ENCODE measurements around the gene CACHD1. TPM values are rescaled to one million over a fixed set of nuclear protein-coding genes. Genes with fewer than 3 reads are reported as not detected.

CACHD1 gene
- total and polyA plus RNA-seq, 9 of the 15 experiments (the other 6 are each of a cell fraction or from before 2014, with no cell fraction given): 0.07 TPM; not detected in 8

GRCh38 chr1:64499011-64499410 is 29.1 kb downstream of the CACHD1 start:
- Histone ChIP-seq H3K4me1 (replicated peaks in 1 of 2; ENCODE audit: control insufficient read depth in 2 of 2, insufficient read depth in 2 of 2, low read length in 2 of 2) (no peaks in the 10 kb centered on the region), H2AFZ (ENCODE audit: low read depth, low read length) (no peak overlapping the region), H3K79me2 (ENCODE audit: control insufficient read depth, insufficient read depth, low read length) (no peaks in the 10 kb centered on the region), H3K36me3 (ENCODE audit: control insufficient read depth, insufficient read depth, low read length) (no peaks in the 10 kb centered on the region), H3K9me1 (ENCODE audit: control insufficient read depth, insufficient read depth, low read length) (no peaks in the 10 kb centered on the region), H4K20me1 (replicated peaks; ENCODE audit: control insufficient read depth, insufficient read depth, low read length) (no peaks in the 10 kb centered on the region), H3K27me3 (ENCODE audit: control insufficient read depth in 2 of 2, insufficient read depth in 2 of 2, low read length in 2 of 2) (no peaks in the 10 kb centered on the region), H3K4me3 (no peak overlapping the region), H3K4me2 (ENCODE audit: insufficient read depth, low read length) (no peak overlapping the region), H3K27ac (ENCODE audit: extremely low read depth, low read depth, low read length) (no peak overlapping the region), H3K9me3 (replicated peaks; ENCODE audit: control insufficient read depth, insufficient read depth, low read depth, low read length) (no peaks in the 10 kb centered on the region), H3K9ac (ENCODE audit: insufficient read depth in 1 of 2, low read depth in 2 of 2, low read length in 2 of 2) (no peak overlapping the region)
- no TSS peak for BruUV-seq (replicated peaks)
- in situ Hi-C loops (cut with MboI) (no loop called here), intact Hi-C loops (cut with micrococcal nuclease) (no loop called here)
- no peak for DNase-seq (ENCODE audit: extremely low read depth in 1 of 4, low spot score in 3 of 4)
- ATAC-seq: no peak
- no peak for TF ChIP-seq ARNT (IDR thresholded peaks at IDR 0.05)
- TF ChIP-seq HDGF (IDR thresholded peaks at IDR 0.05): no peak
- TF ChIP-seq TBP (optimal IDR thresholded peaks at IDR 0.05; ENCODE audit: low read depth, low read length): no peak
- no peak for TF ChIP-seq HMG20B (CRISPR knock-in tag; IDR thresholded peaks at IDR 0.05)
- TF ChIP-seq LARP7 (IDR thresholded peaks at IDR 0.05): no peak
- no peak for TF ChIP-seq RBM14 (IDR thresholded peaks at IDR 0.05; ENCODE audit: borderline replicate concordance, insufficient read depth, low read depth, low read length)
- no peak for TF ChIP-seq ZBTB8A (IDR thresholded peaks at IDR 0.05; ENCODE audit: partially characterized antibody)
- no peak for TF ChIP-seq SREBF2 (CRISPR knock-in tag; IDR thresholded peaks at IDR 0.05)
- no peak for TF ChIP-seq BRF2 (IDR thresholded peaks at IDR 0.05; ENCODE audit: borderline replicate concordance, insufficient read depth, insufficient read length)
- ChIA-PET CTCF (ENCODE audit: low intra/inter-chr PET ratio) (no interaction called here), POLR2A (no interaction called here)
- no peak for FAIRE-seq
- 2% methylated on average over 6 of the region's 6 CpGs for WGBS (ENCODE audit: insufficient coverage, low coverage, missing lambda C conversion rate)

Data from K562 (cell line).